ENCODE results near the gene METTL1. TPM values are rescaled to one million over a fixed set of nuclear protein-coding genes. Genes with fewer than 3 reads are reported as not detected.

The METTL1 gene
- total RNA-seq, 1 experiment from 2014 or later, result 37.8 TPM

- Mint-ChIP-seq H3K9me3 (ENCODE audit: unreplicated experiment) (no peaks in the 10 kb centered on the region), H3K36me3 (ENCODE audit: insufficient read depth, unreplicated experiment) (peaks cover 15% of the 10 kb centered on the region), H3K27ac (ENCODE audit: unreplicated experiment) (no peak overlapping the region), H3K27me3 (ENCODE audit: insufficient read depth, unreplicated experiment) (no peaks in the 10 kb centered on the region), H3K4me1 (ENCODE audit: low read depth, unreplicated experiment) (no peaks in the 10 kb centered on the region), H3K4me3 (ENCODE audit: unreplicated experiment) (no peak overlapping the region)
- ChIA-PET CTCF (interaction anchor here (0.6 to 1.0 kb wide), 4 partner anchors 9 to 1090 kb away, joined by 3 to 5 read pairs (median 4); partner anchors contain the start of genes EEF1AKMT3 and METTL1), POLR2A (interaction anchor here (0.7 kb wide), 1 partner anchor 9 kb away, joined by 3 read pairs; the partner anchor contains the start of genes EEF1AKMT3 and METTL1)
- intact Hi-C loops (cut with micrococcal nuclease; ENCODE audit: unreplicated experiment), result no loop called here
- Histone ChIP-seq H3K9me3 (no peaks in the 10 kb centered on the region), H3K27me3 (replicated peaks; ENCODE audit: control insufficient read depth, insufficient read depth, low read length) (no peaks in the 10 kb centered on the region), H3K36me3 (ENCODE audit: control insufficient read depth, insufficient read depth, low read length) (no peaks in the 10 kb centered on the region), H3K4me3 (ENCODE audit: low read depth, low read length) (no peak overlapping the region), H3K4me1 (no peaks in the 10 kb centered on the region)
- TF ChIP-seq CTCF (IDR thresholded peaks at IDR 0.05; ENCODE audit: insufficient read depth in 1 of 2, low read depth in 1 of 2, low read length in 1 of 2, severe bottlenecking in 1 of 2, unreplicated experiment in 1 of 2), result no peak
- no peak for DNase-seq
- no TSS peak for BruUV-seq (replicated peaks)
Measured at GRCh38 chr12:57781244-57781643, 9.3 kb upstream of the METTL1 start.

- no TSS peak for BruUV-seq (replicated peaks)
- Mint-ChIP-seq H3K27ac (ENCODE audit: unreplicated experiment) (no peak overlapping the region), H3K4me3 (ENCODE audit: unreplicated experiment) (no peak overlapping the region), H3K36me3 (ENCODE audit: insufficient read depth, unreplicated experiment) (peaks cover 15% of the 10 kb centered on the region), H3K4me1 (ENCODE audit: low read depth, unreplicated experiment) (no peaks in the 10 kb centered on the region), H3K9me3 (ENCODE audit: unreplicated experiment) (no peaks in the 10 kb centered on the region), H3K27me3 (ENCODE audit: insufficient read depth, unreplicated experiment) (no peaks in the 10 kb centered on the region)
- ChIA-PET CTCF (interaction anchor here (1.0 to 1.2 kb wide), 2 partner anchors 8 to 21 kb away, joined by 3 read pairs; partner anchors contain the start of genes EEF1AKMT3 and METTL1), POLR2A (no interaction called here)
- H3K27me3 ChIP-seq (replicated peaks; ENCODE audit: control insufficient read depth, insufficient read depth, low read length), result no peaks in the 10 kb centered on the region
- no peaks in the 10 kb centered on the region for H3K9me3 ChIP-seq
- H3K4me3 ChIP-seq (ENCODE audit: low read depth, low read length), result no peak overlapping the region
- no peaks in the 10 kb centered on the region for H3K36me3 ChIP-seq (ENCODE audit: control insufficient read depth, insufficient read depth, low read length)
- H3K4me1 ChIP-seq, result no peaks in the 10 kb centered on the region
- intact Hi-C loops (cut with micrococcal nuclease; ENCODE audit: unreplicated experiment), result no loop called here
- DNase-seq, result no peak
- no peak for TF ChIP-seq CTCF (IDR thresholded peaks at IDR 0.05; ENCODE audit: insufficient read depth in 1 of 2, low read depth in 1 of 2, low read length in 1 of 2, severe bottlenecking in 1 of 2, unreplicated experiment in 1 of 2)
Measured at GRCh38 chr12:57780284-57780897, 8.5 kb upstream of the METTL1 start.

GRCh38 chr12:57779736-57780135, 7.8 kb upstream of the METTL1 start:
- H3K4me3 Mint-ChIP-seq (ENCODE audit: unreplicated experiment), result no peak overlapping the region
- H3K27me3 Mint-ChIP-seq (ENCODE audit: insufficient read depth, unreplicated experiment), result no peaks in the 10 kb centered on the region
- no peaks in the 10 kb centered on the region for H3K36me3 ChIP-seq (ENCODE audit: control insufficient read depth, insufficient read depth, low read length)
- H3K9me3 Mint-ChIP-seq (ENCODE audit: unreplicated experiment), result no peaks in the 10 kb centered on the region
- intact Hi-C loops (cut with micrococcal nuclease; ENCODE audit: unreplicated experiment), result no loop called here
- POLR2A ChIA-PET, result no interaction called here
- no peak overlapping the region for H3K4me3 ChIP-seq (ENCODE audit: low read depth, low read length)
- H3K9me3 ChIP-seq, result no peaks in the 10 kb centered on the region
- peaks cover 15% of the 10 kb centered on the region for H3K36me3 Mint-ChIP-seq (ENCODE audit: insufficient read depth, unreplicated experiment)
- TF ChIP-seq CTCF (IDR thresholded peaks at IDR 0.05; ENCODE audit: insufficient read depth in 1 of 2, low read depth in 1 of 2, low read length in 1 of 2, severe bottlenecking in 1 of 2, unreplicated experiment in 1 of 2), result no peak
- H3K4me1 Mint-ChIP-seq (ENCODE audit: low read depth, unreplicated experiment), result no peaks in the 10 kb centered on the region
- no peaks in the 10 kb centered on the region for H3K27me3 ChIP-seq (replicated peaks; ENCODE audit: control insufficient read depth, insufficient read depth, low read length)
- DNase-seq, result no peak
- BruUV-seq (replicated peaks), result no TSS peak
- no peak overlapping the region for H3K27ac Mint-ChIP-seq (ENCODE audit: unreplicated experiment)
- CTCF ChIA-PET, result interaction anchor here (1.2 kb wide), 1 partner anchor 20 kb away, joined by 3 read pairs; no protein-coding TSS in a partner anchor
- no peaks in the 10 kb centered on the region for H3K4me1 ChIP-seq

All from Caco-2 (cell line).